Upper lobe of left lung (tissue), 6 donors: ENCODE measurements around the gene MRM1. TPM values are rescaled to one million over a fixed set of nuclear protein-coding genes. Genes with fewer than 3 reads are reported as not detected.

Experiments used
- ATAC-seq, 2 donors: fragments of 200-7000 bp; cut with Tn5 transposase; one replicate each; pipeline ENCODE4 v1.9.1; 2022; ENCODE audit warnings: mild to moderate bottlenecking in 2 of 2, moderate library complexity in 2 of 2; ENCODE audit not compliant: low FRiP score in 2 of 2
- DNase-seq, 2 donors: peaks; one replicate each; pipeline ENCODE4 v3.0.0-alpha.2; 2019 to 2020
- H3K27ac ChIP-seq, 4 donors: fragments of 200-600 bp; sonication (generic); one replicate each; pipeline ENCODE4 v1.5.1; 2016 to 2019
- H3K27me3 ChIP-seq, 4 donors: fragments of 200-600 bp; sonication (generic); one replicate each; pipeline ENCODE4 v1.5.1; 2017 to 2019
- H3K36me3 ChIP-seq, 4 donors: fragments of 200-600 bp; sonication (generic); one replicate each; pipeline ENCODE4 v1.5.1; 2016 to 2019
- H3K4me1 ChIP-seq, 4 donors: fragments of 200-600 bp; sonication (generic); one replicate each; pipeline ENCODE4 v1.5.1; 2018 to 2019
- H3K4me3 ChIP-seq, 4 donors: fragments of 200-600 bp; sonication (generic); one replicate each; pipeline ENCODE4 v1.5.1; 2017 to 2019; ENCODE audit warnings: mild to moderate bottlenecking in 2 of 4, moderate library complexity in 1 of 4
- H3K9me3 ChIP-seq, 4 donors: fragments of 200-600 bp; sonication (generic); one replicate each; pipeline ENCODE4 v1.5.1; 2018 to 2019
- EP300 ChIP-seq, 4 donors: sonication (generic); formaldehyde crosslinking; IDR thresholded peaks; one replicate each; pipeline ENCODE4 v1.5.1; 2017; ENCODE audit warnings: antibody characterized with exemption in 4 of 4, control low read depth in 2 of 4
- POLR2A ChIP-seq, 4 donors: fragments of 450-650 bp; IDR thresholded peaks; one replicate each; pipeline ENCODE4 v1.5.1; 2016 to 2017; ENCODE audit warnings: antibody characterized with exemption in 4 of 4, mild to moderate bottlenecking in 2 of 4
- POLR2AphosphoS5 ChIP-seq, 2 donors: sonication (generic); formaldehyde crosslinking; IDR thresholded peaks; one replicate each; pipeline ENCODE4 v1.5.1; 2017; ENCODE audit warnings: antibody characterized with exemption in 2 of 2
- WGBS, 2 donors: methylation state at CpG; one replicate each; pipeline ENCODE4 v1.1.5; 2017 to 2018; 5-methylcytosine and 5-hydroxymethylcytosine counted together
- total RNA-seq, 6 donors: library from RNA; depleted of rRNA in 4 of 6; stranded (reverse); fragments of >200 nt in 4 of 6; gene quantifications; one replicate each; pipeline versions ENCODE4 v1.1.0 to v1.2.1, GENCODE V29; 2016 to 2021
- TF ChIP-seq, protein P1 (sequence below), 6 experiments: fragments of 450-650 bp in 4 of 6; fragments of 200-600 bp in 2 of 6; sonication (generic) in 2 of 6; IDR thresholded peaks; one replicate each; pipeline ENCODE4 v1.5.1; 2016 to 2019; ENCODE audit warnings: antibody characterized with exemption in 6 of 6
- donor health status: DM: no; HTN: no; CAD: no; lungs with moderate emphysema.
- donor health status: DM: no; HTN: yes; CAD: no; lungs with severe emphysema.

Gene MRM1
- total RNA-seq, 6 donors from 2014 or later, result 3.1 to 9.4 (median 8.1) TPM

DNA sequence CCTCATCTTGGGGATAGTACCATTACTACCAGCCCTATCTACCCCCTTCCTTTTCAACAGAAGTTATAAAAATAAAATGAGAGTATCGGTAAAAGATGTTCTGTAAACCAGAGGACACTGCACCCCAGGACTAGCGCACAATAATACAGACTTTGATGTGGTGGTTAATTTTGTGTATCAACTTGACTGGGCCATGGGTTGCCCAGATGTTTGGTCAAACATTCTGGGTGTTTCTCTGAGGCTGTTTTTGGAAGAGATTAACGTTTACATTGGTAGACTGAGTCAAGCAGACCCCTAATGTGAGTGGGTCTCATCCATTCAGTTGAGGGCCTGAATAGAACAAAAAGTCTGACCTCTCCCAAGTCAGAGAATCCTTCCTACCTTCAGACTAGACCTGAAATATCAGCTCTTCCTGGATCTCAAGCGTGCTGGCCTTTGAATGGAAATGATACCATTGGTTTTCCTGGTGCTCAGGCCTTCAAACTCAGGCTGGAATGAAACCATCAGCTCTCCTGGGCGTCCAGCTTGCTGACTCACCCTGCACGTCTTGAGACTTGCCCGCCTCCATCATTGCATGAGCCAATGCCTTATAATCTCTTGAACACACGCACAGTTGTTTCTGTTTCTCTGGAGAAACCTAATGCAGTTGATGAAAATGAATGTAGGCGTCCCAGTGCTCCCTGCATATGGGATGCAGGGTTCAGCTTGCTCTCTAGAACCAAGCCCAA lies 10.1 kb downstream of the MRM1 start:
- peak in 1 of 2 donors; percentile 30 for ATAC-seq
- H3K27me3 ChIP-seq, result no peaks in the 10 kb centered on the region
- no peak overlapping the region for H3K27ac ChIP-seq

DNA sequence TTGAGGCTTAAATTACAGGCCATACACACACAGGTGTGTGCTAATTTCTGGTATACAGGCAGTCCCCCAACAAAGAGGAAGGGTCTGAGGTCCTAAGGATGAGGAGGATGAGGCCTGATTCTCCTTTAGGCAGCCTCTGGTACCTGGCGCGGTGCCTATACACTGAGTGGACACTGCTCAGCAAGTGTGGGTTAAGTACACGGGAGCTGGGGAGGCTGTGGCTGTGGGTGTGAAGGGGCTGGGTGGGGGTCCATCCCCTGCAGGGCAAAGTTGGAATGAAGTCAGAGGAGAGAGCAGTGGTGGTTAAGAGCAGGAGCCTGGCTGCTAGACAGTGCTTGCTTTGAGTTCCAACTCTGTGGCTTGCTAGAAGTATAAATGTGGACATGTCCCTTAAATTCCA lies 10.9 kb downstream of the MRM1 start:
- WGBS, 2 donors, result 72 to 87% methylated on average over 3 of the region's 3 CpGs
- Histone ChIP-seq H3K36me3 (no peaks in the 10 kb centered on the region), H3K27ac (no peak overlapping the region), H3K4me3 (no peak overlapping the region), H3K27me3 (no peaks in the 10 kb centered on the region), H3K4me1 (peaks cover 0 to 10% (median 3%) of the 10 kb centered on the region in 4 donors), H3K9me3 (no peaks in the 10 kb centered on the region)
- no peak for DNase-seq
- no peak for ATAC-seq
- TF ChIP-seq EP300 (IDR thresholded peaks at IDR 0.05), result no peak
- TF ChIP-seq, protein P1, sequence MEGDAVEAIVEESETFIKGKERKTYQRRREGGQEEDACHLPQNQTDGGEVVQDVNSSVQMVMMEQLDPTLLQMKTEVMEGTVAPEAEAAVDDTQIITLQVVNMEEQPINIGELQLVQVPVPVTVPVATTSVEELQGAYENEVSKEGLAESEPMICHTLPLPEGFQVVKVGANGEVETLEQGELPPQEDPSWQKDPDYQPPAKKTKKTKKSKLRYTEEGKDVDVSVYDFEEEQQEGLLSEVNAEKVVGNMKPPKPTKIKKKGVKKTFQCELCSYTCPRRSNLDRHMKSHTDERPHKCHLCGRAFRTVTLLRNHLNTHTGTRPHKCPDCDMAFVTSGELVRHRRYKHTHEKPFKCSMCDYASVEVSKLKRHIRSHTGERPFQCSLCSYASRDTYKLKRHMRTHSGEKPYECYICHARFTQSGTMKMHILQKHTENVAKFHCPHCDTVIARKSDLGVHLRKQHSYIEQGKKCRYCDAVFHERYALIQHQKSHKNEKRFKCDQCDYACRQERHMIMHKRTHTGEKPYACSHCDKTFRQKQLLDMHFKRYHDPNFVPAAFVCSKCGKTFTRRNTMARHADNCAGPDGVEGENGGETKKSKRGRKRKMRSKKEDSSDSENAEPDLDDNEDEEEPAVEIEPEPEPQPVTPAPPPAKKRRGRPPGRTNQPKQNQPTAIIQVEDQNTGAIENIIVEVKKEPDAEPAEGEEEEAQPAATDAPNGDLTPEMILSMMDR (IDR thresholded peaks at IDR 0.05), result no peak
- TF ChIP-seq POLR2AphosphoS5 (IDR thresholded peaks at IDR 0.05), result no peak
- no peak for TF ChIP-seq POLR2A (IDR thresholded peaks at IDR 0.05)

More for the DNA sequence above, 10.1 kb downstream of the MRM1 start:
- no peak for TF ChIP-seq POLR2AphosphoS5 (IDR thresholded peaks at IDR 0.05)
- TF ChIP-seq, protein P1 (IDR thresholded peaks at IDR 0.05), result no peak
- no peak for TF ChIP-seq POLR2A (IDR thresholded peaks at IDR 0.05)
- no peak for TF ChIP-seq EP300 (IDR thresholded peaks at IDR 0.05)
- Histone ChIP-seq H3K4me1 (peaks cover 0 to 10% (median 3%) of the 10 kb centered on the region in 4 donors), H3K36me3 (no peaks in the 10 kb centered on the region), H3K9me3 (no peaks in the 10 kb centered on the region), H3K4me3 (no peak overlapping the region)
- WGBS, 2 donors, result 80 to 91% methylated on average over 9 of the region's 9 CpGs
- no peak for DNase-seq

DNA sequence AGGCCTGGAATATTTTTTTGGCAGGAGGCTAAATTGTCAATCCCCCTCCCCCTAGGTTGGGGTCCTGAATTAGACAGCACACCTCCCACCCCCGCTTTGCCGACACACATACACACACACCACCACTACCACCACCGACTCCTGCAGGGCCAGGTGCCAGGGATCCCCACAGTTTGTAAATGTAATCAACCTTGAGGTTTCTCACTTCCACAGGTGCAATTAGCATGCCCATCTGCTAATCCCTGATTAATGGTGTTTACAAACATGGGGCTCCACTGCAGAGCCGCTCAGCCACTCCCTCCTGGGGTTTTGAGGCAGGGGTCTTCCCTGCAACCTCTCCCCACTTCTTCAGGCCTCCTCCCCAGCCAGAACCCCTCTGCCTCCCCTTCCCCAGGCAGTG lies 11.8 kb downstream of the MRM1 start:
- Histone ChIP-seq H3K36me3 (no peaks in the 10 kb centered on the region), H3K4me3 (no peak overlapping the region), H3K4me1 (peaks cover 0 to 10% (median 3%) of the 10 kb centered on the region in 4 donors), H3K9me3 (no peaks in the 10 kb centered on the region), H3K27ac (no peak overlapping the region), H3K27me3 (no peaks in the 10 kb centered on the region)
- DNase-seq (no peak), ATAC-seq (no peak)
- TF ChIP-seq POLR2A (IDR thresholded peaks at IDR 0.05) (no peak), EP300 (IDR thresholded peaks at IDR 0.05) (no peak), POLR2AphosphoS5 (IDR thresholded peaks at IDR 0.05) (no peak)
- TF ChIP-seq, protein P1 (IDR thresholded peaks at IDR 0.05), result no peak
- WGBS, 2 donors, result 52 to 68% methylated on average over 4 of the region's 4 CpGs

DNA sequence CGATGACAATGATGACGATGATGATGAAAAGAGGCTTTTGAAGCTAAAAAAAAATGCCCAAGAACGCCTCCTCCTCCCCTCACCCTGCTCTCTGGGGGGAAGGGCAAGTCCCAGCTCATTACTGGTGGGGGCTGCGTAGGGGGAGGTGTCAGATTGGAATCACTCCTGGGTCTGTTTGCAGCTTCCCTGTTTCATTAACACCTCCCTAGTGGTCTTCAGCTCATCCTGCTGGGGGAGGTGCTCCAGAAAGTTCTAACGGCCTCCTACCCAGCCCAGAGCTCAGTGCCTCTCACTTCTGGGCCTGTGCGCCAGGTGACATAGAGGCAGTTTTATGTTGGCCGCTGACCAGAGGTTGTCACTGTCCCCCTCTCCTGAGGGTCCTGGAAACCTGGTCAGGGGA lies 12.7 kb downstream of the MRM1 start:
- Histone ChIP-seq H3K4me1 (peaks cover 0 to 1% (median 0%) of the 10 kb centered on the region in 4 donors), H3K4me3 (no peak overlapping the region), H3K36me3 (no peaks in the 10 kb centered on the region), H3K27ac (no peak overlapping the region), H3K9me3 (no peaks in the 10 kb centered on the region), H3K27me3 (no peaks in the 10 kb centered on the region)
- TF ChIP-seq EP300 (IDR thresholded peaks at IDR 0.05) (no peak), POLR2AphosphoS5 (IDR thresholded peaks at IDR 0.05) (no peak), POLR2A (IDR thresholded peaks at IDR 0.05) (no peak)
- TF ChIP-seq, protein P1 (IDR thresholded peaks at IDR 0.05), result no peak
- DNase-seq (no peak), ATAC-seq (no peak)
- 56 to 73% methylated on average over 5 to 7 of the region's 7 CpGs for WGBS, 2 donors

DNA sequence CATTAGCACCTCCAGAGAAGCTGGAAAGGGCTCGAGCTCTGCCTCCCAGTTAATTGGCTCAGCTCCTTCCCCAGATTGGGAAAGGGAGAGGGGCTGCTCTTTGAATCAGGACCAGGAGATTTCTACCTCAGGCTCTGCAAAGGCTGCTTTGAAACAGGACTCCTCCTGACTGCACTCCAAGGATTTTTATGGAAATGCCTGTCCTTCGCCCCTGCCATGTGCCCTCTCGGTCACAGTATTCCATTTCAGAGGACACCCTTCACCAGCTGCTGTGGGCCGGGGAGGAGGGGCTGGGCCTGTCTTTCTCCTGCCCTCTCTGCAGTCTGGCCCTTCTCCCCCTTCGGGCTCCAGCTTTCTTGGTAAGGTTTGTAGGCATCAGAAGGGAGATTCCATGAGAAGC lies 13.6 kb downstream of the MRM1 start:
- H3K27me3 ChIP-seq, result no peaks in the 10 kb centered on the region
- H3K4me3 ChIP-seq, result no peak overlapping the region
- H3K9me3 ChIP-seq, result no peaks in the 10 kb centered on the region
- DNase-seq, result no peak
- ATAC-seq, result no peak
- no peak overlapping the region for H3K27ac ChIP-seq
- 37 to 45% methylated on average over 4 to 5 of the region's 5 CpGs for WGBS, 2 donors
- TF ChIP-seq POLR2AphosphoS5 (IDR thresholded peaks at IDR 0.05) (no peak), EP300 (IDR thresholded peaks at IDR 0.05) (no peak), POLR2A (IDR thresholded peaks at IDR 0.05) (no peak)
- TF ChIP-seq, protein P1 (IDR thresholded peaks at IDR 0.05), result no peak
- H3K4me1 ChIP-seq, result no peaks in the 10 kb centered on the region
- H3K36me3 ChIP-seq, result no peaks in the 10 kb centered on the region
